Tibial nerve (tissue), 4 donors: ENCODE data around the gene CYBRD1. TPM values are rescaled to one million over a fixed set of nuclear protein-coding genes. Genes with fewer than 3 reads are reported as not detected.

Source experiments
- DNase-seq, 2 donors: peaks; one replicate each; pipeline ENCODE4 v3.0.0-alpha.2; 2019; ENCODE audit warnings: low spot score in 2 of 2
- H3K27ac ChIP-seq, 4 donors: fragments of 200-600 bp; sonication (generic) in 3 of 4; one replicate each; pipeline ENCODE4 v1.5.1; 2017 to 2019; ENCODE audit warnings: mild to moderate bottlenecking in 1 of 4
- H3K27me3 ChIP-seq, 2 donors: fragments of 200-600 bp; sonication (generic) in 1 of 2; one replicate each; pipeline versions ENCODE4 v1.5.1 to v1.6.0; 2017 to 2019
- H3K36me3 ChIP-seq, 3 donors: fragments of 200-600 bp; sonication (generic); one replicate each; pipeline ENCODE4 v1.5.1; 2018 to 2019
- H3K4me1 ChIP-seq, 4 donors: fragments of 200-600 bp; sonication (generic) in 3 of 4; one replicate each; pipeline ENCODE4 v1.5.1; 2017 to 2019
- H3K4me3 ChIP-seq, 4 donors: fragments of 200-600 bp; sonication (generic) in 3 of 4; one replicate each; pipeline ENCODE4 v1.5.1; 2017 to 2019; ENCODE audit warnings: mild to moderate bottlenecking in 1 of 4, moderate library complexity in 1 of 4
- H3K9me3 ChIP-seq, 4 donors: fragments of 200-600 bp; sonication (generic) in 3 of 4; one replicate each; pipeline ENCODE4 v1.5.1; 2017 to 2019
- EP300 ChIP-seq, 2 donors: sonication (generic); formaldehyde crosslinking; IDR thresholded peaks; one replicate each; pipeline ENCODE4 v1.6.1; 2017; ENCODE audit warnings: antibody characterized with exemption in 2 of 2, mild to moderate bottlenecking in 1 of 2
- POLR2A ChIP-seq, 2 donors: fragments of 450-650 bp; IDR thresholded peaks; one replicate each; pipeline ENCODE4 v1.6.1; 2017; ENCODE audit warnings: antibody characterized with exemption in 2 of 2, mild to moderate bottlenecking in 2 of 2, moderate library complexity in 2 of 2
- WGBS, 2 donors: methylation state at CpG; one replicate each; pipeline ENCODE4 v1.1.5; 2018; 5-methylcytosine and 5-hydroxymethylcytosine counted together
- total RNA-seq, 4 donors: library from RNA; depleted of rRNA; stranded (reverse); fragments of >200 nt; gene quantifications; one replicate each; pipeline ENCODE4 v1.1.0, GENCODE V29; 2016
- TF ChIP-seq, protein P1 (sequence below), 5 experiments: fragments of 200-600 bp in 3 of 5; fragments of 450-650 bp in 2 of 5; sonication (generic) in 3 of 5; IDR thresholded peaks; one replicate each; pipeline ENCODE4 v1.5.1; 2016 to 2019; ENCODE audit warnings: antibody characterized with exemption in 5 of 5, mild to moderate bottlenecking in 3 of 5, moderate library complexity in 2 of 5

CYBRD1 gene
- total RNA-seq, 4 donors from 2014 or later, result 215 to 471 (median 401) TPM

DNA sequence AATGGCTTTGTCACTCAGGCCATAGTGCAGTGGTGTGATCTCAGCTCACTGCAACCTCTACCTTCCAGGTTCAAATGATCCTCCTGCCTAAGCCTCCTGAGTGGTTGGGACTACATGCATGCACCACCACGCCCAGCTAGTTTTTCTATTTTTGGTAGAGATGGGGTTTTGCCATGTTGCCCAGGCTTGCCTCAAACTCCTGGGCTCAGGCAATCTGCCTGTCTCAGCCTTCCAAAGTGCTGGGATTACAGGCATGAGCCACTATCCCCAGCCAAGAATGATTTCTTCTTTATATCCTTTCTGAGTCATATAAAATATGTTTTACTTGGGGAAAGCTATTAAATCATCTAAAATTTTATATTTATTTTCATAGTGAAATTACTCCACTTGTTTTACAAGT is 61.3 kb downstream of the CYBRD1 start:
- no peak for DNase-seq
- TF ChIP-seq, protein P1, sequence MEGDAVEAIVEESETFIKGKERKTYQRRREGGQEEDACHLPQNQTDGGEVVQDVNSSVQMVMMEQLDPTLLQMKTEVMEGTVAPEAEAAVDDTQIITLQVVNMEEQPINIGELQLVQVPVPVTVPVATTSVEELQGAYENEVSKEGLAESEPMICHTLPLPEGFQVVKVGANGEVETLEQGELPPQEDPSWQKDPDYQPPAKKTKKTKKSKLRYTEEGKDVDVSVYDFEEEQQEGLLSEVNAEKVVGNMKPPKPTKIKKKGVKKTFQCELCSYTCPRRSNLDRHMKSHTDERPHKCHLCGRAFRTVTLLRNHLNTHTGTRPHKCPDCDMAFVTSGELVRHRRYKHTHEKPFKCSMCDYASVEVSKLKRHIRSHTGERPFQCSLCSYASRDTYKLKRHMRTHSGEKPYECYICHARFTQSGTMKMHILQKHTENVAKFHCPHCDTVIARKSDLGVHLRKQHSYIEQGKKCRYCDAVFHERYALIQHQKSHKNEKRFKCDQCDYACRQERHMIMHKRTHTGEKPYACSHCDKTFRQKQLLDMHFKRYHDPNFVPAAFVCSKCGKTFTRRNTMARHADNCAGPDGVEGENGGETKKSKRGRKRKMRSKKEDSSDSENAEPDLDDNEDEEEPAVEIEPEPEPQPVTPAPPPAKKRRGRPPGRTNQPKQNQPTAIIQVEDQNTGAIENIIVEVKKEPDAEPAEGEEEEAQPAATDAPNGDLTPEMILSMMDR (IDR thresholded peaks at IDR 0.05), result no peak
- TF ChIP-seq EP300 (IDR thresholded peaks at IDR 0.05) (no peak), POLR2A (IDR thresholded peaks at IDR 0.05) (no peak)
- H3K9me3 ChIP-seq, result no peaks in the 10 kb centered on the region
- 75 to 100% methylated on average over 1 of the region's 1 CpG for WGBS, 2 donors
- no peak overlapping the region for H3K27ac ChIP-seq
- no peak overlapping the region for H3K4me3 ChIP-seq
- H3K36me3 ChIP-seq, result no peaks in the 10 kb centered on the region
- H3K27me3 ChIP-seq, result no peaks in the 10 kb centered on the region
- no peaks in the 10 kb centered on the region for H3K4me1 ChIP-seq

DNA sequence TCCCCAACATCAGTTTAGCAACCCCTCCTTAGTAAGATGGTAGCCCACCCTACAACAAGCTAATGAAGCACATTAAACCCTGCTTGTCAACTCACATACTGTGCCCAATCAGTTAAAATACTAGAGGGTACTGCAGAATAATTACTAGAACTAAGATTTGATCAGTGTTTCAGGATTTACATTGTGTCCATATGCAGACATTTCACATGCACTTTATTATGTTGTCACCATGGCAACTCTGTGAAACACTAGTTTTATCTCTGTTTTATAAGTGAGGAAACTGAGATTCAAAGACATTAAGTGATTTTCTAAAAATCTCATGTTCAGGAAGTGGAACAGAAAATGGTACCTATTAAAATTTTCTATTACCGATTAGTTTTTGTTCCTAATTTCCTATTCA is 61.7 kb downstream of the CYBRD1 start:
- Histone ChIP-seq H3K9me3 (no peaks in the 10 kb centered on the region), H3K4me1 (no peaks in the 10 kb centered on the region), H3K4me3 (no peak overlapping the region), H3K27me3 (no peaks in the 10 kb centered on the region), H3K27ac (no peak overlapping the region), H3K36me3 (no peaks in the 10 kb centered on the region)
- 81 to 93% methylated on average over 1 of the region's 1 CpG for WGBS, 2 donors
- DNase-seq, result no peak
- TF ChIP-seq POLR2A (IDR thresholded peaks at IDR 0.05) (no peak), EP300 (IDR thresholded peaks at IDR 0.05) (no peak)
- TF ChIP-seq, protein P1 (IDR thresholded peaks at IDR 0.05), result no peak

- no peaks in the 10 kb centered on the region for H3K27me3 ChIP-seq
- H3K4me1 ChIP-seq, result peaks cover 0 to 5% (median 0%) of the 10 kb centered on the region in 4 donors
- H3K27ac ChIP-seq, result no peak overlapping the region
- H3K4me3 ChIP-seq, result no peak overlapping the region
- H3K9me3 ChIP-seq, result peaks cover 0 to 8% (median 0%) of the 10 kb centered on the region in 4 donors
- no peaks in the 10 kb centered on the region for H3K36me3 ChIP-seq
- no peak for DNase-seq
- 79 to 81% methylated on average over 4 of the region's 4 CpGs for WGBS, 2 donors
- TF ChIP-seq, protein P1 (IDR thresholded peaks at IDR 0.05), result no peak
- no peak for TF ChIP-seq EP300 (IDR thresholded peaks at IDR 0.05)
- no peak for TF ChIP-seq POLR2A (IDR thresholded peaks at IDR 0.05)
These were observed 64.9 kb downstream of the CYBRD1 start for GRCh38 chr2:171587132-171587531.

GRCh38 chr2:171587567-171587966 is 65.3 kb downstream of the CYBRD1 start:
- no peak for DNase-seq
- Histone ChIP-seq H3K27me3 (no peaks in the 10 kb centered on the region), H3K4me3 (no peak overlapping the region), H3K9me3 (peaks cover 0 to 8% (median 0%) of the 10 kb centered on the region in 4 donors), H3K36me3 (no peaks in the 10 kb centered on the region), H3K27ac (no peak overlapping the region), H3K4me1 (peaks cover 0 to 8% (median 0%) of the 10 kb centered on the region in 4 donors)
- WGBS, 2 donors, result 85 to 87% methylated on average over 4 of the region's 4 CpGs
- TF ChIP-seq EP300 (IDR thresholded peaks at IDR 0.05) (no peak), POLR2A (IDR thresholded peaks at IDR 0.05) (no peak)
- TF ChIP-seq, protein P1 (IDR thresholded peaks at IDR 0.05), result no peak

GRCh38 chr2:171590116-171590515 is 67.8 kb downstream of the CYBRD1 start:
- Histone ChIP-seq H3K4me1 (peaks cover 0 to 8% (median 0%) of the 10 kb centered on the region in 4 donors), H3K27ac (no peak overlapping the region), H3K27me3 (no peaks in the 10 kb centered on the region), H3K36me3 (no peaks in the 10 kb centered on the region), H3K9me3 (peaks cover 0 to 8% (median 0%) of the 10 kb centered on the region in 4 donors), H3K4me3 (no peak overlapping the region)
- no peak for DNase-seq
- no peak for TF ChIP-seq EP300 (IDR thresholded peaks at IDR 0.05)
- TF ChIP-seq, protein P1 (IDR thresholded peaks at IDR 0.05), result no peak
- TF ChIP-seq POLR2A (IDR thresholded peaks at IDR 0.05), result no peak
- 97 to 100% methylated on average over 1 of the region's 1 CpG for WGBS, 2 donors
